RKO (cell line): Measurements from ENCODE around the gene CCL23.
"Not testable (repeated sequence)": the region's sequence is repeated elsewhere in the genome, so short reads cannot be mapped to it uniquely, and the experiment has no call there.

Experiments
- DNase-seq: peaks from one replicate; pipeline ENCODE4 v3.0.0-alpha.2; 2016; ENCODE audit warnings: low spot score

CCL23 gene

GRCh38 chr17:36017799-36018198, at the start of gene CCL23:
TSS of gene CCL23 (minus strand) at chr17:36017972. CDS start at chr17:36017897, 75 bp downstream.
- DNase-seq: no peak

GRCh38 chr17:36066365-36066985, 48.7 kb upstream of the CCL23 start:
- DNase-seq: no peak

GRCh38 chr17:36063786-36064541, 46.2 kb upstream of the CCL23 start, which contains the start of gene CCL18:
TSS of gene CCL18 (plus strand) at chr17:36064272. CDS start at chr17:36064343, 71 bp downstream.
- DNase-seq: no peak

GRCh38 chr17:36060816-36061215, 43.0 kb upstream of the CCL23 start:
- no peak for DNase-seq

- no peak for DNase-seq
Measured at GRCh38 chr17:36059406-36059805, 41.6 kb upstream of the CCL23 start.

GRCh38 chr17:36057911-36058310, 40.1 kb upstream of the CCL23 start:
- DNase-seq: no peak

GRCh38 chr17:36055921-36056520, 38.2 kb upstream of the CCL23 start:
- DNase-seq: no peak

- no peak for DNase-seq
Measured at GRCh38 chr17:36055171-36055570, 37.4 kb upstream of the CCL23 start.

GRCh38 chr17:36049643-36050042, 31.9 kb upstream of the CCL23 start:
- DNase-seq: no peak

- DNase-seq: no peak
Measured at GRCh38 chr17:36048066-36048465, 30.3 kb upstream of the CCL23 start.

- no peak for DNase-seq
Measured at GRCh38 chr17:36036235-36036634, 18.5 kb upstream of the CCL23 start.

- DNase-seq: no peak
Measured at GRCh38 chr17:36034127-36034526, 16.4 kb upstream of the CCL23 start.

GRCh38 chr17:36030956-36031355, 13.2 kb upstream of the CCL23 start:
- DNase-seq: no peak

GRCh38 chr17:36027761-36028160, 10.0 kb upstream of the CCL23 start:
- DNase-seq: no peak

GRCh38 chr17:36024106-36024869, 6.5 kb upstream of the CCL23 start:
- no peak for DNase-seq

GRCh38 chr17:36019423-36019822, 1.7 kb upstream of the CCL23 start:
- no peak for DNase-seq

- DNase-seq: no peak
Measured at GRCh38 chr17:36016555-36016954, 1.2 kb downstream of the CCL23 start.

GRCh38 chr17:36015895-36016294, 1.9 kb downstream of the CCL23 start:
- not testable (repeated sequence) for DNase-seq

- DNase-seq: no peak
Measured at GRCh38 chr17:36014946-36015345, 2.8 kb downstream of the CCL23 start.

GRCh38 chr17:36011201-36011600, 6.6 kb downstream of the CCL23 start:
- DNase-seq: no peak

- no peak for DNase-seq
Measured at GRCh38 chr17:36008998-36009665, 8.6 kb downstream of the CCL23 start.

GRCh38 chr17:36004594-36005108, 13.1 kb downstream of the CCL23 start:
- DNase-seq: no peak
